HEK293T (cell line): ENCODE measurements around the gene CUX1.

Experiments
- ARNT ChIP-seq: fragments of 450-650 bp; IDR thresholded peaks from 2 replicates; pipeline ENCODE4 v1.6.1; 2017; ENCODE audit warnings: mild to moderate bottlenecking
- BHLHE40 ChIP-seq: fragments of 450-650 bp; IDR thresholded peaks from 2 replicates; pipeline ENCODE4 v1.6.1; 2016; ENCODE audit warnings: mild to moderate bottlenecking, moderate library complexity, borderline replicate concordance
- CTBP1 ChIP-seq: fragments of 450-650 bp; IDR thresholded peaks from 2 replicates; pipeline ENCODE4 v1.6.1; 2016; ENCODE audit warnings: borderline replicate concordance
- ELF4 ChIP-seq: fragments of 450-650 bp; IDR thresholded peaks from 2 replicates; pipeline ENCODE4 v1.6.1; 2017; ENCODE audit warnings: antibody characterized with exemption
- FOXK2 ChIP-seq: fragments of 450-650 bp; IDR thresholded peaks from 2 replicates; pipeline ENCODE4 v1.6.1; 2016; ENCODE audit warnings: mild to moderate bottlenecking
- FOXM1 ChIP-seq: fragments of 450-650 bp; IDR thresholded peaks from 2 replicates; pipeline ENCODE4 v1.6.1; 2017; ENCODE audit warnings: mild to moderate bottlenecking, borderline replicate concordance
- NFRKB ChIP-seq: fragments of 450-650 bp; IDR thresholded peaks from 2 replicates; pipeline ENCODE4 v1.6.1; 2016; ENCODE audit warnings: mild to moderate bottlenecking, moderate library complexity
- PKNOX1 ChIP-seq: fragments of 450-650 bp; IDR thresholded peaks from 2 replicates; pipeline ENCODE4 v1.6.1; 2016
- SP1 ChIP-seq: fragments of 450-650 bp; IDR thresholded peaks from 2 replicates; pipeline ENCODE4 v1.6.1; 2017
- SUZ12 ChIP-seq: fragments of 450-650 bp; IDR thresholded peaks from 2 replicates; pipeline ENCODE4 v1.6.1; 2016; ENCODE audit warnings: mild to moderate bottlenecking
- TARDBP ChIP-seq: fragments of 450-650 bp; IDR thresholded peaks from 2 replicates; pipeline ENCODE4 v1.6.1; 2016

GRCh38 chr7:102197161-102197560 is 379.7 kb downstream of the CUX1 start:
- TF ChIP-seq ELF4 (no peak), TARDBP (no peak), CTBP1 (no peak), PKNOX1 (no peak), FOXK2 (no peak), SUZ12 (no peak), SP1 (no peak), ARNT (no peak), FOXM1 (no peak), NFRKB (no peak), BHLHE40 (no peak)
